HFF-Myc (cell line): ENCODE measurements around the gene TEX264.

Experiments used
- DNase-seq: peaks from one replicate; pipeline ENCODE4 v3.0.0-alpha.2; 2011; ENCODE audit warnings: low read depth; ENCODE audit errors: extremely low read depth
- H3K4me3 ChIP-seq: replicated peaks from 2 replicates; pipeline ENCODE4 v1.5.1; 2011; ENCODE audit warnings: low read depth, mild to moderate bottlenecking, control low read depth, low read length
- CTCF ChIP-seq: IDR thresholded peaks from 2 replicates; pipeline ENCODE4 v1.5.1; 2012; ENCODE audit warnings: mild to moderate bottlenecking, low read depth, low read length, control low read depth; ENCODE audit errors: missing control alignments

The TEX264 gene

GRCh38 chr3:51686056-51686455 lies 15.0 kb downstream of the TEX264 start:
- no peak for TF ChIP-seq CTCF
- no peak overlapping the region for H3K4me3 ChIP-seq
- DNase-seq: no peak

DNA sequence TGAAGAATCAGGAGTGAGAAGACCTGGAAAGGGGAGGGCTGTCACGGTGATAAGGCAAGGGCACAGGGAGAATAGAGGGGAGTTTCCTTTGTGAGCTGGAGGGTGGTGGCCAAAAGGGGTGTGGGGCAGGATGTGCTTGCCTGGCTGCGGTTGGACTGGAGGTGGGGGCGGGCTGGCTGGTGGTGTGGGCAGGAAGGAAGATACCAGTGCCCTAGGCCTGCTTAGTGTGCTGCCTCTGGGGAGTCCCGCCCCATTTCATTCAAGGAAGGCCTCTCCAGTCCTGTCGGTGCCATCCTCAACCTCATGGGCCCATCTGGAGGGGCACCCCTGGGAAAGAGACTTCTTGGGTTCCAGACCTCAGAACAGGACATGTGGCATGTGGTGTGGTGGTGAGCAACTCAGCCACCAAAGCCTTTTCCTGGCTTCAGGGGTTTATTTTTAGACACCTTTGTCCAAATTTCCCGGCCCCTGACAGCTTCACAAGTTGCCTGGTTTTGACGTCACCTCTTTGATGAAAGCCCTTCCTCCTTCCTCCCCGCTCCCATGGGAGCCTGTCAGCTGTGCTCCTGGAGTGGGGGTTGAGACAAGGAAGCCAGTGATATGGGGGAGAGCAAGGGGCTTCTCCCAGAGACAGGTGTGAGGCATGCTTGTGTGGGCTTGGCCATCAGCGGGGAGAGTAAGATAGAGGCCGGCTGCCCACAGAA lies 15.6 kb downstream of the TEX264 start:
- no peak for DNase-seq
- H3K4me3 ChIP-seq: no peak overlapping the region
- TF ChIP-seq CTCF: no peak

DNA sequence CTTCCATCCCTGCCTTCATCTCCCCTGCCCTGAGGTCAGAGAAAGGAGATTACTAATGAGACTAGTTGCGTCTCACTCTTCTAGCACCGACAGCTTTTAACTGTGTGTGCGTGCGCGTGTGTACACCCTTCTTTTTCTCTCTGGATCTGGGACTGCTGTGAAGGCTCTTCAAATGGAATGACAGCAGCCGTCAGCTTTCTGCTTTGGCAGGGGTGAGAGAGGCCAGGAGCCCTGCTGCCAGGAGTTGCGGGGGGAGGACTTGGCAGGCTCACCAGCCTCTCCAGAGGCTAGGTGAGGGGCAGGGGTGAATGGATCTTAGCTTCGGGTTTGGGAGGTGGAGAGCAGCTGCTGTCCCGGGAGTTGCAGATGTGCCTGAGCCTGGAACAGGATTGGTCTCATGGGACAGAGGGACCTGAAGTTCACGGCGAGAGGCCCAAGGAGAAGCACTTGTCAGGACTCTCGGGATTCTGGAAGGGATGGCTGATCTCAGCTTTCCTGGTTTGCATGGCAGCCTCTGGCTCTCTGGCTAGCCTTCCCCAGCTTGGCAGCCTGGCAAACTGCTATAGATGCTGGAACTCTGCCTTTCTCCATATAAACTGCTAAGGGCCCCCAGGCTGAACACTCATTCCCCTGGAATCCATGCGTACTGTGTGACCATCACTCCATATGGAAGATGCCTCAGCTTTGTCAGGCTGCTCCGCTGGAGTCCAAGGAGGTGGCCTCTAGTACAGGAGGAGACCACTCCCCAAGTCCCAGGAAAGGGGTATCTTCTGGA lies 16.6 kb downstream of the TEX264 start:
- no peak for TF ChIP-seq CTCF
- no peak overlapping the region for H3K4me3 ChIP-seq
- no peak for DNase-seq

- no peak for TF ChIP-seq CTCF
These were observed 17.2 kb downstream of the TEX264 start for GRCh38 chr3:51688206-51688600.

DNA sequence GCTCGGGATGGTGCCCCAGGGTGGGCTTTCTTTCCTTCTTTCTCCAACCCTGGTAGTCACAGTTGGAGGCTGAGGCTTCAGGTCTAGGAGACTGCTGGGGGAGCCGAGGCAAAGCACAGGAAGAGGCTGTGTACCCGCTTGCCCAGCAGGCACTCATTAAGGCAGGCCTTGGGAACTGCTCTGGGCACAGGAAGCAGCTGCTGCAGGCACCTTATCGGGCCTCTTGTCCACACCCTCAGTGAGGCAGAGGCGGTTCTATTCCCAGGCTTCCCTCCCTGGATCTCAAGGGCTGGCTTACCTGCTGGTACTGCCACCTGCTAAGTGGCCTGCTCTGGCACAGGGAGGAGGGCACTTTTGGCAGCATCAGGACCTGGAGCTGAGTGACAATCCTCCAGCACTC lies 20.0 kb downstream of the TEX264 start:
- no peak for DNase-seq
- no peak for TF ChIP-seq CTCF
- no peak overlapping the region for H3K4me3 ChIP-seq

More at GRCh38 chr3:51688206-51688600, 17.2 kb downstream of the TEX264 start:
- DNase-seq: no peak
- H3K4me3 ChIP-seq: no peak overlapping the region

DNA sequence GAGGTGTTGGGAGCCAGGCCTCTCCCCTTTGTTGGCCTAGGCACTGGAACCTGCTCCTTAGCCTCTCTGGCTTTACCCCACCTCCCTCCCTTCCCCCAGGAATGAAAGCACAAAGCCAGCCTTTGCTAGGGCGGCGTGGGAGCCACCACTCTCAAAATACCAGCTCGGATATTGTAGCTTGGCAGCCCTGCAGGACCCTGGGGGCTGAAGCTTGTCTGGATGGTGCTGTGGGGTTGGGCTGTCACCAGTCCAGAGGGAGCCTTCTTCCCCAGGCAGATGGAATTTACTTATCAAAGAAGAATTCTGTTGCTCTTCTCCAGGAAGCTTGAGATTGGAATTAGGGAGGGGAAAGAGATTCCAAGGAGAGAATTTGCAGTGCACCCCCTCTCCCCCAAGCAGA lies 20.9 kb downstream of the TEX264 start:
- no peak for DNase-seq
- H3K4me3 ChIP-seq: no peak overlapping the region
- no peak for TF ChIP-seq CTCF

DNA sequence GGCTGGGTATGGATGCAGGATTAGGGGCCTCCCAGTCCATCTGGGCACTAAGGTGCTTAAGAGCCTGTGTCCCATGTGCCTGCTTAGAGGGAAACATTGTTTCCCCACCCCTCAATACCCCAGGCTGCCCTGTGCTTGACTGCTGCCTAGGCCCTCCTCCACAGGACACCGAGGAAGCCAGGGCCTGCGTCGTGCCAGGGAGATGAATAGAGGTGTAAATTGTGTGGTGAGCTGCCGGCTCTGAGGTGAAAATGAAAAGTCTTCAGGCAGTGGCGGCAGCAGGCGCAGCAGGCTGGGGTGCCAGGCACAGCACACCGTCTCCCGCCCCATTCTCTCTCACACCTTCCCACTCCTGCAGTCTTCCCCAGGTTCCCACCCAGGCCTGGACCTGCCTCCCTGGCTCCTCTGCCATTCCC lies 21.9 kb downstream of the TEX264 start:
- DNase-seq: no peak
- TF ChIP-seq CTCF: no peak
- H3K4me3 ChIP-seq: no peak overlapping the region
